Measurements from ENCODE around the gene FRAS1.
"Not testable (repeated sequence)": the region's sequence is repeated elsewhere in the genome, so short reads cannot be mapped to it uniquely, and the experiment has no call there.

FRAS1 gene, protein sequence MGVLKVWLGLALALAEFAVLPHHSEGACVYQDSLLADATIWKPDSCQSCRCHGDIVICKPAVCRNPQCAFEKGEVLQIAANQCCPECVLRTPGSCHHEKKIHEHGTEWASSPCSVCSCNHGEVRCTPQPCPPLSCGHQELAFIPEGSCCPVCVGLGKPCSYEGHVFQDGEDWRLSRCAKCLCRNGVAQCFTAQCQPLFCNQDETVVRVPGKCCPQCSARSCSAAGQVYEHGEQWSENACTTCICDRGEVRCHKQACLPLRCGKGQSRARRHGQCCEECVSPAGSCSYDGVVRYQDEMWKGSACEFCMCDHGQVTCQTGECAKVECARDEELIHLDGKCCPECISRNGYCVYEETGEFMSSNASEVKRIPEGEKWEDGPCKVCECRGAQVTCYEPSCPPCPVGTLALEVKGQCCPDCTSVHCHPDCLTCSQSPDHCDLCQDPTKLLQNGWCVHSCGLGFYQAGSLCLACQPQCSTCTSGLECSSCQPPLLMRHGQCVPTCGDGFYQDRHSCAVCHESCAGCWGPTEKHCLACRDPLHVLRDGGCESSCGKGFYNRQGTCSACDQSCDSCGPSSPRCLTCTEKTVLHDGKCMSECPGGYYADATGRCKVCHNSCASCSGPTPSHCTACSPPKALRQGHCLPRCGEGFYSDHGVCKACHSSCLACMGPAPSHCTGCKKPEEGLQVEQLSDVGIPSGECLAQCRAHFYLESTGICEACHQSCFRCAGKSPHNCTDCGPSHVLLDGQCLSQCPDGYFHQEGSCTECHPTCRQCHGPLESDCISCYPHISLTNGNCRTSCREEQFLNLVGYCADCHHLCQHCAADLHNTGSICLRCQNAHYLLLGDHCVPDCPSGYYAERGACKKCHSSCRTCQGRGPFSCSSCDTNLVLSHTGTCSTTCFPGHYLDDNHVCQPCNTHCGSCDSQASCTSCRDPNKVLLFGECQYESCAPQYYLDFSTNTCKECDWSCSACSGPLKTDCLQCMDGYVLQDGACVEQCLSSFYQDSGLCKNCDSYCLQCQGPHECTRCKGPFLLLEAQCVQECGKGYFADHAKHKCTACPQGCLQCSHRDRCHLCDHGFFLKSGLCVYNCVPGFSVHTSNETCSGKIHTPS (N-terminal part only)

DNA sequence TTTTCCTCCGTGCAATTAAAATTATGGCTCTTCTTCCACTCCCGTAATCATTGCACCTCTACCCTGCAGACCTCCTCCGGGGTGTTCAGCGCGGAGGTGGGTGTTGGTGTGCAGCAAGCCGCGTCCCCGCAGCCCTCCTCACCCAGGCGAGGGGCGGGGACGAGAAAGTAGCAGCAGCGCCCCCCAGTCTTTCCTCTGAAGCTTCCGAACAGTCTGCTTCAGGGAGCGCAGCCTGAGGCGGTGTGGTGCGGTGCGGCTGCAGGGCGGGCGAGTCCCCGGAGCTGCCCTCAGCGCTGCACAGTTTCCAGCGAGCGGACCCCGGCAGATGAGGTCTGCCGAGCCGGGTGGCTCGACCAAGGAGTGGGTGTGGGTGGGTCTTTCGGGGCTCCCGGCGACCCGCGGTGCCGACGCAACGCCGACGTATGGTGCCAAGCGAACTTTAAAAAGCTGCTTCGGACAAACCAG is at the start of gene FRAS1:
Gene FRAS1 (plus strand): TSS at position 189 of the 465 bp plus-strand sequence. CDS start 687 bp downstream, outside the sequence.
- DNase-seq, result no peak

- DNase-seq, result not testable (repeated sequence)
These were observed 46.1 kb upstream of the FRAS1 start for GRCh38 chr4:78011003-78011402.

- no peak for DNase-seq
These were observed 41.9 kb upstream of the FRAS1 start for GRCh38 chr4:78014889-78015886.

GRCh38 chr4:78018271-78019049 is 38.7 kb upstream of the FRAS1 start:
- DNase-seq, result no peak

DNA sequence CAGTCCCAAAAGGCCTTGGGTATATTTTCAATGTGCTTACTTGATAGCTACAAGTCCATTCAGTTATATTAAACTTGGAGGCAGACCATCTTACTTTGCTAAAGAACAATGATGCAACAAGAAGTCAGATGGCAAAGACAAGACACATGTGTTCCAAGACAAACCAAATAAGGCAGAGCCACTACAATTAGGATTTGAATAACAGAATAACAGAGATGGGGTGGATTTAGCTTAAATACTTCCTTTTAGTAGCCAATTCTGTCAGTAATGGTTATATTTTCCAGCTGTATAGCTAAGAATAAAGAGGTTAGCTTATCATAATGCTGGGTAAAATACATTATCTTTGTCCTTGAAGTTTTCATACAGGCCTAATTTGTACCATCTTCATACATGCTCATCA is 37.7 kb upstream of the FRAS1 start:
- no peak for DNase-seq

DNA sequence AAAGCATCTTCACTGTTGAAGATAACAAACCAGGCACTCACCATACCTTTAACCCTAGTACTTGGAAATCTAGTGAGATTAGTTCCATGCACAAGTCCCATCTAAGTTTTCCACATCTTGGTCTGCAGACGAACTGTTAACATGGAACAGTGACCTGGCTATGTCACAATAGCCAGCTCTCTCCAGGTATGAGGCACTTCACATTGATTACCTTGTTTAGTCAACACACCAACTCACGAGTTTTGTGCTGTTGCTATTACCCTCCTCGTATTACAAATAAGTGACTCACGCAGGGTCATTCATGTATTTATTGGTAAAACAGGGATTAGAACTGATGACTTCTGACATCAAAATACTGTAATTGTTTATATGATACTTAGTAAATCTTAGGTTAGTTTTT is 36.4 kb upstream of the FRAS1 start:
- DNase-seq, result no peak

GRCh38 chr4:78022517-78022916 is 34.6 kb upstream of the FRAS1 start:
- no peak for DNase-seq

DNA sequence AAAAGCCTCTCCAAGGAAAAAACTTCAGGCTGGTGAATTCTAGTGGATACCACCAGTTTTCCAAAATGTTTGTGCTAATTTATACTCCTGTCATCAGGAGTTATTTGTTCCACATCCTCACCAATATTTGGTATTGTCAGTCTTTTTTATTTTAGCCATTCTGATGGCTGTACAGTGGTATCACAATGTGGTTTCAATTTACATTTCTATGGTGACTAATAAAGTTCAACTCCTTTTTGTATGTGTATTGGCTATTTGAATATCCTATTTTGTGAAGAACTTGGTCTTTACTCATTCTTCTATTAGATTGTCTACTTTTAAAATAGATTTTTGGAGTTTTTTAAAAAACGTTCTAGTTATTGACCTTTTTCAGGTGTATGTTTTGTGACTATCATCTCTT is 33.0 kb upstream of the FRAS1 start:
- DNase-seq, result no peak

DNA sequence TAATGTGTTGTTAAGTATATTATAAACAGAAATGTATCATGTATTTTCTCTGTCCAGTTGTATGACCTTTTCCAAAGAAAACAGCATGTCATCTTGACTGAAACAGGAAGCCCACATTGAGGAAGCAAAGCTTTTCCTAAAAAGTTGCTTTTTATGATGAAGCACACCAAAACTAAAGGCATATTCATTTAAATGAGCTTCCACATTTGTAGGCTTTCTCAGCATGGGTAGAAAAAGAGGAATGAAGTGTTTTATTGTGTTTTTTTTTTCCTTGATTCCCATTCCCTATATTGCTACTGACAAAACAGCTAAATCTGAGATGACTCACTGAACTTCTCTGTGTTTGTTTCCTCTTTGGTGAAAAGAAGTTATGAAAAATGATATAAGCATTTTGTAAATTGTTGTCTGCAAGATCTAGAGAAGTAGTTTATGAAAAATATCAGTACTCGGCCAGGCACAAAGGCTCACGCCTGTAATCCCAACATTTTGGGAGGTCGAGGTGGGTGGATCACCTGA is 32.5 kb upstream of the FRAS1 start:
- no peak for DNase-seq

- DNase-seq, result no peak
These were observed 25.6 kb upstream of the FRAS1 start for GRCh38 chr4:78031417-78031950.

GRCh38 chr4:78032446-78032845 is 24.7 kb upstream of the FRAS1 start:
- DNase-seq, result peak; percentile 68

DNA sequence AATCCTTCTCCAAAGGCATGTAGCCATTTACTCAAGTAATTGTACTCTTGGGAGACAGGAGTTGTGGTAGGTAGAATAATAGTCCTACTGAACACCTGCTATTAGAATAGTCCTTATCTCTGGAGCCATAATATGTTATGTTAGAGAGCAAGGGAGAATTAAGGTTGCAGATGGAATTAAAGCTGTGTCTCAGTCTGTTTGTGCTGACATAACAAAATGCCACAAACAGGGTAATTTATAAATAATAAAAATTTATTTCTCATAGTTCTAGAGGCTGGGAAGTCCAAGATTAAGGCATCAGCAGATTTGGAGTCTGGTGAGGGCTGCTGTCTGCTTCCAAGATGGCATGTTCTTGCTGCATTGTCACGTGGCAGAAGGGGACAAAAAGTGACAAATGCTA is 24.2 kb upstream of the FRAS1 start:
- DNase-seq, result no peak

DNA sequence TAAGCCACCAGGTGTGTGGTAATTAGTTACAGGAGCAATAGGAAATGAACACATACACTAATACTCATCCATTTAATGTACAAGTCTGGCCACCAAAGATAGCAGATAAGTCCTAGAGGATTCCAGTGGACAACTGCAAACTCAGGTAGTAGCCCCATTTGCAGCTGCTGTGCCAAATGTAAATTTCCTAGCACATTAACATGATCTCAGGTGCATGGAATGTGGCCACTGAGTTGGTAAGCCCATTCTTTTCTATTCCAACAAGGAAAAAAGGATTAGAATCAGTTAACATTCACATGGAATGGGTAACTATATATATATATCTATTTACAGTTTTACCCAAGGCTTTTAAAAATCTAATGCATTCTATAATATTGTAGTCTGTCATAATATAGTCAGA is 23.3 kb upstream of the FRAS1 start:
- no peak for DNase-seq

GRCh38 chr4:78038704-78039103 is 18.4 kb upstream of the FRAS1 start:
- no peak for DNase-seq

GRCh38 chr4:78039678-78040077 is 17.4 kb upstream of the FRAS1 start:
- no peak for DNase-seq

- no peak for DNase-seq
These were observed 16.7 kb upstream of the FRAS1 start for GRCh38 chr4:78040431-78040830.

GRCh38 chr4:78047366-78047765 is 9.8 kb upstream of the FRAS1 start:
- no peak for DNase-seq

GRCh38 chr4:78056265-78057129 is 626 bp upstream of the FRAS1 start:
- DNase-seq, result peak; percentile 86
